HepG2 (cell line): Measurements from ENCODE around the gene EEF1A1. TPM values are rescaled to one million over a fixed set of nuclear protein-coding genes. Genes with fewer than 3 reads are reported as not detected.
"Not testable (repeated sequence)": the region's sequence is repeated elsewhere in the genome, so short reads cannot be mapped to it uniquely, and the experiment has no call there.

Experiments used
- ATAC-seq: fragments of 200-7000 bp; cut with Tn5 transposase; 3 replicates; pipeline ENCODE4 v1.9.1; 2020; ENCODE audit warnings: mild to moderate bottlenecking, moderate library complexity
- BruUV-seq: library from RNA; stranded (reverse); fragments of 400-500 nt; replicated peaks from 2 replicates; lab custom pipeline; 2021; lab: Mats Ljungman, UMichigan
- CTCF ChIA-PET: fragments of 300-600 bp; formaldehyde crosslinking; extraction: SDS; loops from one replicate; lab custom pipeline; 2021; ENCODE audit warnings: low total read pairs, inconsistent platforms, low intra/inter-chr PET ratio; lab: Yijun Ruan, JAX
- POLR2A ChIA-PET: fragments of 350-600 bp; sonication (Branson Sonifier 250); formaldehyde crosslinking; loops from one replicate; lab custom pipeline; 2020; ENCODE audit warnings: antibody characterized with exemption, inconsistent platforms; lab: Yijun Ruan, JAX
- DNase-seq: peaks from one replicate; pipeline ENCODE4 v3.0.0-alpha.2; 2015; ENCODE audit warnings: low spot score
- FAIRE-seq: peaks from 3 replicates; lab custom pipeline; 2011; peaks lifted over from hg19 to GRCh38; lab: Jason Lieb, UNC
- H2AFZ ChIP-seq: one replicate; pipeline ENCODE4 v1.6.1; 2011; ENCODE audit warnings: low read length, inconsistent platforms
- H3K27ac ChIP-seq: fragments of 300-600 bp; 3 replicates; pipeline ENCODE4 v1.8.0; 2011; ENCODE audit warnings: mixed run types, mild to moderate bottlenecking, mixed read lengths, low read length, inconsistent platforms; ENCODE audit not compliant: insufficient read depth; ENCODE audit errors: extremely low read length
- H3K27me3 ChIP-seq, 2 experiments: fragments of 200-600 bp in 1 of 2; 2 replicates in 1 of 2; 3 replicates in 1 of 2; pipeline versions ENCODE4 v1.6.0 to v1.8.0; 2011; ENCODE audit warnings: low read length in 2 of 2, mild to moderate bottlenecking in 2 of 2, moderate library complexity in 2 of 2, inconsistent platforms in 1 of 2; ENCODE audit not compliant: insufficient read depth in 2 of 2, control insufficient read depth in 1 of 2
- H3K36me3 ChIP-seq, 2 experiments: fragments of 200-600 bp in 1 of 2; replicated peaks in 1 of 2; 2 replicates in 1 of 2; 3 replicates in 1 of 2; pipeline versions ENCODE4 v1.5.1 to v1.8.0; 2011; ENCODE audit warnings: low read length in 2 of 2, inconsistent platforms in 1 of 2; ENCODE audit not compliant: insufficient read depth in 2 of 2, control insufficient read depth in 1 of 2
- H3K4me1 ChIP-seq: 2 replicates; pipeline ENCODE4 v1.5.1; 2012; ENCODE audit warnings: low read length, inconsistent platforms; ENCODE audit not compliant: insufficient read depth
- H3K4me2 ChIP-seq: 2 replicates; pipeline ENCODE4 v1.6.0; 2011; ENCODE audit warnings: low read depth, low read length, inconsistent platforms
- H3K4me3 ChIP-seq, 3 experiments: fragments of 200-600 bp in 1 of 3; sonication (generic), shearing (Covaris generic) in 1 of 3; replicated peaks in 1 of 3; 2 replicates each; pipeline ENCODE4 v1.5.1; 2011 to 2016; ENCODE audit warnings: low read length in 3 of 3, inconsistent platforms in 2 of 3, low read depth in 2 of 3, mild to moderate bottlenecking in 2 of 3, control low read depth in 1 of 3, mixed read lengths in 1 of 3; ENCODE audit not compliant: insufficient read depth in 1 of 3
- H3K79me2 ChIP-seq: one replicate; pipeline ENCODE4 v1.6.1; 2011; ENCODE audit warnings: low read length, inconsistent platforms; ENCODE audit not compliant: insufficient read depth
- H3K9ac ChIP-seq: 2 replicates; pipeline ENCODE4 v1.6.0; 2011; ENCODE audit warnings: mild to moderate bottlenecking, low read depth, low read length, inconsistent platforms; ENCODE audit not compliant: insufficient read depth
- H3K9me3 ChIP-seq: 2 replicates; pipeline ENCODE4 v1.5.1; 2012; ENCODE audit warnings: mild to moderate bottlenecking, low read length
- H4K20me1 ChIP-seq: 2 replicates; pipeline ENCODE4 v1.6.0; 2011; ENCODE audit warnings: inconsistent platforms, mild to moderate bottlenecking, low read length, moderate library complexity; ENCODE audit not compliant: insufficient read depth
- PAF1 ChIP-seq: IDR thresholded peaks from 2 replicates; pipeline ENCODE4 v1.6.1; 2016; ENCODE audit warnings: missing genetic modification reagents, missing compliant biosample characterization
- POLR2A ChIP-seq, 2 experiments: IDR thresholded peaks; 2 replicates each; pipeline ENCODE4 v1.6.1; 2011; ENCODE audit warnings: low read depth in 2 of 2, low read length in 2 of 2, mild to moderate bottlenecking in 1 of 2, moderate library complexity in 1 of 2; ENCODE audit not compliant: insufficient read depth in 1 of 2
- POLR2G ChIP-seq: fragments of 200-400 bp; formaldehyde crosslinking; IDR thresholded peaks from 2 replicates; pipeline ENCODE4 v1.6.1; 2018; ENCODE audit warnings: mild to moderate bottlenecking, low read depth, low read length, moderate library complexity
- RBM22 ChIP-seq: fragments of 200-400 bp; formaldehyde crosslinking; optimal IDR thresholded peaks from 2 replicates; pipeline ENCODE3; 2017; ENCODE audit warnings: mild to moderate bottlenecking, low read length, moderate library complexity
- ZC3H13 ChIP-seq: sonication (generic); formaldehyde crosslinking; IDR thresholded peaks from 2 replicates; pipeline ENCODE4 v1.8.1; 2023; ENCODE audit warnings: mild to moderate bottlenecking, missing genetic modification reagents, moderate library complexity
- ZFP37 ChIP-seq: sonication (generic); formaldehyde crosslinking; IDR thresholded peaks from 2 replicates; pipeline ENCODE4 v1.4.0; 2020; ENCODE audit warnings: missing genetic modification reagents, borderline replicate concordance
- WGBS: methylation state at CpG from one replicate; pipeline ENCODE4 v1.1.6; 2017; ENCODE audit warnings: low lambda C conversion rate; 5-methylcytosine and 5-hydroxymethylcytosine counted together
- in situ Hi-C: cut with HindIII; loops from 2 replicates; pipeline ENCODE4 v1.10.0; 2017; ENCODE audit warnings: low pct_unique_long_range_greater_than_20kb; ENCODE audit not compliant: extremely low pct_ligation_motif_present
- intact Hi-C: fragments of 100-400 bp; cut with micrococcal nuclease; formaldehyde crosslinking; loops from one replicate; pipeline ENCODE4 v1.10.0; 2022; ENCODE audit not compliant: unreplicated experiment
- polyA plus RNA-seq, 8 experiments: library from polyadenylated mRNA; depleted of rRNA in 3 of 8; stranded (reverse) in 7 of 8; unstranded in 1 of 8; fragments of >200 nt; fragmentation: Illumina TruSeq in 4 of 8; extraction: Trizol in 4 of 8; gene quantifications; 2 replicates each; pipeline versions ENCODE4 v1.2.1 to v1.2.3, GENCODE V29; 2011 to 2016; ENCODE audit warnings: low read depth in 4 of 8, missing spikeins in 1 of 8, mixed read lengths in 1 of 8; ENCODE audit not compliant: insufficient read depth in 1 of 8
- total RNA-seq, 5 experiments: library from RNA; depleted of rRNA; stranded (reverse); fragments of >200 nt; fragmentation: Illumina TruSeq; extraction: Trizol; gene quantifications; 2 replicates each; pipeline ENCODE4 v1.2.3, GENCODE V29; 2016; ENCODE audit warnings: low read depth in 1 of 5
- TF ChIP-seq, protein P1 (sequence below): sonication (generic); formaldehyde crosslinking; IDR thresholded peaks from 2 replicates; pipeline ENCODE4 v1.4.0; 2020; ENCODE audit warnings: missing genetic modification reagents

The EEF1A1 gene
- total and polyA plus RNA-seq, 2 of the 13 experiments (the other 11 are each of a cell fraction or from before 2014, with no cell fraction given) = 13,726 to 17,172 TPM

- 0 out of 2 replicates have a peak, but pooled peaks have one; percentile 3 for TF ChIP-seq ZFP37 (CRISPR knock-in tag)
- TF ChIP-seq, all 625 proteins: peak for 11; not testable (repeated sequence) for 614
Observed at GRCh38 chr6:73518982-73519881, 1.6 kb downstream of the EEF1A1 start (continued).

DNA sequence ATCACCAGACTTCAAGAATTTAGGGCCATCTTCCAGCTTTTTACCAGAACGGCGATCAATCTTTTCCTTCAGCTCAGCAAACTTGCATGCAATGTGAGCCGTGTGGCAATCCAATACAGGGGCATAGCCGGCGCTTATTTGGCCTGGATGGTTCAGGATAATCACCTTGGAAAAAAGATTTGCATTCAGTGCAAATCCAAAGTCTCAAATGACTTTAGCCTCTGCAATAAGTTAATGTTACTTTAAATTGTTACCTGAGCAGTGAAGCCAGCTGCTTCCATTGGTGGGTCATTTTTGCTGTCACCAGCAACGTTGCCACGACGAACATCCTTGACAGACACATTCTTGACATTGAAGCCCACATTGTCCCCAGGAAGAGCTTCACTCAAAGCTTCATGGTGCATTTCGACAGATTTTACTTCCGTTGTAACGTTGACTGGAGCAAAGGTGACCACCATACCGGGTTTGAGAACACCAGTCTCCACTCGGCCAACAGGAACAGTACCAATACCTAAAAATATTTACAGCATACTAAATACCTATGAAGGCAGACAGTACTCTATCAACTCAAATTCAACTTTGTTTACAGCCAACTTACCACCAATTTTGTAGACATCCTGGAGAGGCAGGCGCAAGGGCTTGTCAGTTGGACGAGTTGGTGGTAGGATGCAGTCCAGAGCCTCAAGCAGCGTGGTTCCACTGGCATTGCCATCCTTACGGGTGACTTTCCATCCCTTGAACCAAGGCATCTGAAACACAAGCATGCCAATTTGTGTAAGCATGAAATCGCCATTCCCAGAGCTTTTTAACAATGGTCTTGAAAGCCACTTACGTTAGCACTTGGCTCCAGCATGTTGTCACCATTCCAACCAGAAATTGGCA lies 2.5 kb downstream of the EEF1A1 start:
- ATAC-seq, CTCF ChIA-PET, H3K27me3 ChIP-seq, H3K9me3 ChIP-seq, in situ Hi-C loops, H2AFZ ChIP-seq, DNase-seq, FAIRE-seq, intact Hi-C loops, BruUV-seq: not testable (repeated sequence)
- 19% methylated on average over 11 of the region's 19 CpGs for WGBS
- POLR2A ChIA-PET = interaction anchor here (0.9 to 6.5 kb wide), 5 partner anchors 48 to 135 kb away, joined by 3 to 130 read pairs (median 11); partner anchors contain the start of gene SLC17A5
- Histone ChIP-seq H3K27ac (peak overlapping the region; percentile 100), H3K4me3 (peak overlapping the region; percentile 78 to 100 (median 97)), H3K4me1 (peaks cover 39% of the 10 kb centered on the region), H3K4me2 (peak overlapping the region; percentile 88), H4K20me1 (peaks cover 55% of the 10 kb centered on the region), H3K36me3 (peaks cover 7 to 33% of the 10 kb centered on the region in 2 experiments), H3K79me2 (peaks cover 28% of the 10 kb centered on the region), H3K9ac (peak overlapping the region; percentile 100)
- TF ChIP-seq RBM22 = peak; percentile 76
- peak in 1 of 2 experiments; percentile 43; a peak in 3 of 4 replicates for TF ChIP-seq POLR2A (IDR thresholded peaks at IDR 0.05; ENCODE audit: insufficient read depth in 1 of 2, low read depth in 2 of 2, low read length in 2 of 2)
- TF ChIP-seq ZC3H13 = 0 out of 2 replicates have a peak, but pooled peaks have one; percentile 33
- TF ChIP-seq, protein P1, sequence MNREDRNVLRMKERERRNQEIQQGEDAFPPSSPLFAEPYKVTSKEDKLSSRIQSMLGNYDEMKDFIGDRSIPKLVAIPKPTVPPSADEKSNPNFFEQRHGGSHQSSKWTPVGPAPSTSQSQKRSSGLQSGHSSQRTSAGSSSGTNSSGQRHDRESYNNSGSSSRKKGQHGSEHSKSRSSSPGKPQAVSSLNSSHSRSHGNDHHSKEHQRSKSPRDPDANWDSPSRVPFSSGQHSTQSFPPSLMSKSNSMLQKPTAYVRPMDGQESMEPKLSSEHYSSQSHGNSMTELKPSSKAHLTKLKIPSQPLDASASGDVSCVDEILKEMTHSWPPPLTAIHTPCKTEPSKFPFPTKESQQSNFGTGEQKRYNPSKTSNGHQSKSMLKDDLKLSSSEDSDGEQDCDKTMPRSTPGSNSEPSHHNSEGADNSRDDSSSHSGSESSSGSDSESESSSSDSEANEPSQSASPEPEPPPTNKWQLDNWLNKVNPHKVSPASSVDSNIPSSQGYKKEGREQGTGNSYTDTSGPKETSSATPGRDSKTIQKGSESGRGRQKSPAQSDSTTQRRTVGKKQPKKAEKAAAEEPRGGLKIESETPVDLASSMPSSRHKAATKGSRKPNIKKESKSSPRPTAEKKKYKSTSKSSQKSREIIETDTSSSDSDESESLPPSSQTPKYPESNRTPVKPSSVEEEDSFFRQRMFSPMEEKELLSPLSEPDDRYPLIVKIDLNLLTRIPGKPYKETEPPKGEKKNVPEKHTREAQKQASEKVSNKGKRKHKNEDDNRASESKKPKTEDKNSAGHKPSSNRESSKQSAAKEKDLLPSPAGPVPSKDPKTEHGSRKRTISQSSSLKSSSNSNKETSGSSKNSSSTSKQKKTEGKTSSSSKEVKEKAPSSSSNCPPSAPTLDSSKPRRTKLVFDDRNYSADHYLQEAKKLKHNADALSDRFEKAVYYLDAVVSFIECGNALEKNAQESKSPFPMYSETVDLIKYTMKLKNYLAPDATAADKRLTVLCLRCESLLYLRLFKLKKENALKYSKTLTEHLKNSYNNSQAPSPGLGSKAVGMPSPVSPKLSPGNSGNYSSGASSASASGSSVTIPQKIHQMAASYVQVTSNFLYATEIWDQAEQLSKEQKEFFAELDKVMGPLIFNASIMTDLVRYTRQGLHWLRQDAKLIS (CRISPR knock-in tag) = 0 out of 2 replicates have a peak, but pooled peaks have one; percentile 49
- peak; percentile 8; the same call in 1 of the 2 replicates for TF ChIP-seq POLR2G
- TF ChIP-seq PAF1 (CRISPR knock-in tag) = peak; percentile 17; the same call in 1 of the 2 replicates
